ENCODE data around the gene HOTAIR. TPM values are rescaled to one million over a fixed set of nuclear protein-coding genes. Genes with fewer than 3 reads are reported as not detected.

Gene HOTAIR
- total RNA-seq, 1 donor from 2014 or later: not detected

DNA sequence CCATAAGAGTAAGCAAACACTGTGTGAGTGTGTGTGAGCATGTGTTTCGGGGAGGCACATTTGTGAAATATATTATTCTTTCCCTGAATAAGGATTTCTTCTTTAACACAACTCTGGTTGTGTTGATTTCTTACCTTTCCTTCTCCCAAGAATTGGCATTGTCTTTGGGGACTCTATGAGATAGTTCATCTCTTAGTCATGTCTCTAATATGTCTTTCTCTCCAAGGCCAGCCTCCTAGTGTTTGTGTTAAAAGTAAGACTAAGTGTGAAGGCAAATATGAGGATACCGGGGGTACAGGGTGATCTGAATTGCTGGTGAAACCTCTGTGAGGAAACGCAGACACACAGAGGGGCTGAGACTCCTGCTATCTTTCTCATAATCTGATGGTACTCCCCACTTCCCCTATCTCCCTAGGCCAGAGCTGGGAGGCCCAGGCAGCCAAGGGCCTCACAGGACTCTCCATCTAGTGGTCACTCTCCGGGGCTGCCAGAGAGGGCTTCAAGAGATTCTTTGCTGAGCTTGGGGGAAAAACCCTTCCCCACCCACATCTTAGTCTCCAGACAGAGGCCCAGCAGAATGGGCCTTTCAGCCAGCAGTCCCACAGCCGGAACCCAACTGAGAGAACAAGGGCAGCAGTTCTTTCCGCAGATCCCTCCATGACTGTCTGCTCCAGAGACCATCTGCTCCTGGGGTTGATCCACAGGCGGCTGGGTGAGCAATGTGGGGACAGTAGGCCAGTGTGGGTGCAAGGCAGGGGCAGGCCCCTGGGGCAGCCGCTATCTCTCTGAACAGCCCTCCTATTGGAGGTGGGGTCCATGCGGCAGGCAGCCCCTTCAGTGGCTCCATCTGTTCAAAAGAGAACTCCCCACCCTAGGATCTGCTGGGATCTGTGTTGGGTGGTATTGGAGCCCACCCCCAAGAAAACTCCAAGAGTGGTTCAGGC lies 25.8 kb downstream of the HOTAIR start:
- DNase-seq (ENCODE audit: low read depth, low spot score): no peak

- no peak for DNase-seq (ENCODE audit: low read depth, low spot score)
Measured at GRCh38 chr12:53947743-53948142, 27.0 kb downstream of the HOTAIR start.

DNA sequence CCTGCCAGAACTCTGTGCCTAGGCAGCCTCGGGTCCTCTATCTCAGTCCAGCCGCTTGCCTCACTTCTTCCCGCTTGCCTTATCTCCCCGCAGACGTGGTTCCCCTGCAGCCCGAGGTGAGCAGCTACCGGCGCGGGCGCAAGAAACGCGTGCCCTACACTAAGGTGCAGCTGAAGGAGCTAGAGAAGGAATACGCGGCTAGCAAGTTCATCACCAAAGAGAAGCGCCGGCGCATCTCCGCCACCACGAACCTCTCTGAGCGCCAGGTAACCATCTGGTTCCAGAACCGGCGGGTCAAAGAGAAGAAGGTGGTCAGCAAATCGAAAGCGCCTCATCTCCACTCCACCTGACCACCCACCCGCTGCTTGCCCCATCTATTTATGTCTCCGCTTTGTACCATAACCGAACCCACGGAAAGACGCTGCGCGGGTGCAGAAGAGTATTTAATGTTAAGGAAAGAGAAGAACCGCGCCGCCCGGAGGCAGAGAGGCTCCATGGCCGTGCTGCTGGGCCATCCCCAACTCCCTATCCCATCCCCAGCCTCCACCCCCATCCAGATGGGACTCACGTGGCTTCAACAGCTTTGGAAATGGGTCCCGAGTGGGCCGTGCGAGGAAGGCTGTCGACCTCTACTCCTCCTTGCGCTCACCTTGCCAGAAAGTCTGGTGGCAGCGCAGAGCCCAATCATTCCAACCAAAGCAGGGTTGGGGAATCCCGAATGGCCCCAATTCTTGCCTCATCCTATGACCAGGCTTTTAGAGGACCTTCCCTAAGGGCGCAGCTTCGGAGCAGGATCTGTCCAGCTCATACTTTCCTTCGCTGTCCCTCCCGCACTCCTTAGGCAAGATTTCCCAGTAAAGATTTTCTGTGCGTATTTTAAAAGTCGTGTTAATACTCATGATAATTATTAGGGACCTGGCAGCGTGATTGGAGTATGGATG lies 29.6 kb downstream of the HOTAIR start:
- no peak for DNase-seq (ENCODE audit: low read depth, low spot score)

DNA sequence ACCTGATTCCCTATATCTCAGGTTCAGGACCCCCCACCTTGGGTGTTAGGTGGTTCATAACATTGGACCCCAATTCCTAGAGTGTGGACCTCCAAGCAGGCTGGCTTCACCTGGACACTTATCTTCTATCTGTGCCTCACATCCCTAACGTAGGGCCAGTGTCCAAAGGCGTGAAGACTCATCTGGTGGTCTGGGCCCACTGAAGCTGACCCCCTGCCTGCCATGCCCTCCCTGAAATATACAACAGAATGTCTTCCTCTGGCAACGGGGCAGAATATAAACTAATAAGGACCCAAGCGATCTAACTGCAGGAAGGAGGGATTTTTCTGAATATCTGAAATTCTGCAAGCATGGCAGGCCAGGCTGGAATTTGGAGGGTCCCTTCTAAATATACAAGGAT lies 30.5 kb downstream of the HOTAIR start:
- DNase-seq (ENCODE audit: low read depth, low spot score): no peak

GRCh38 chr12:53942467-53942997 lies 32.2 kb downstream of the HOTAIR start:
- no peak for DNase-seq (ENCODE audit: low read depth, low spot score)

- no peak for DNase-seq (ENCODE audit: low read depth, low spot score)
Measured at GRCh38 chr12:53941750-53942149, 33.0 kb downstream of the HOTAIR start.

GRCh38 chr12:53941187-53941586 lies 33.6 kb downstream of the HOTAIR start:
- no peak for DNase-seq (ENCODE audit: low read depth, low spot score)

GRCh38 chr12:53940443-53941014 lies 34.2 kb downstream of the HOTAIR start:
- DNase-seq (ENCODE audit: low read depth, low spot score): no peak

DNA sequence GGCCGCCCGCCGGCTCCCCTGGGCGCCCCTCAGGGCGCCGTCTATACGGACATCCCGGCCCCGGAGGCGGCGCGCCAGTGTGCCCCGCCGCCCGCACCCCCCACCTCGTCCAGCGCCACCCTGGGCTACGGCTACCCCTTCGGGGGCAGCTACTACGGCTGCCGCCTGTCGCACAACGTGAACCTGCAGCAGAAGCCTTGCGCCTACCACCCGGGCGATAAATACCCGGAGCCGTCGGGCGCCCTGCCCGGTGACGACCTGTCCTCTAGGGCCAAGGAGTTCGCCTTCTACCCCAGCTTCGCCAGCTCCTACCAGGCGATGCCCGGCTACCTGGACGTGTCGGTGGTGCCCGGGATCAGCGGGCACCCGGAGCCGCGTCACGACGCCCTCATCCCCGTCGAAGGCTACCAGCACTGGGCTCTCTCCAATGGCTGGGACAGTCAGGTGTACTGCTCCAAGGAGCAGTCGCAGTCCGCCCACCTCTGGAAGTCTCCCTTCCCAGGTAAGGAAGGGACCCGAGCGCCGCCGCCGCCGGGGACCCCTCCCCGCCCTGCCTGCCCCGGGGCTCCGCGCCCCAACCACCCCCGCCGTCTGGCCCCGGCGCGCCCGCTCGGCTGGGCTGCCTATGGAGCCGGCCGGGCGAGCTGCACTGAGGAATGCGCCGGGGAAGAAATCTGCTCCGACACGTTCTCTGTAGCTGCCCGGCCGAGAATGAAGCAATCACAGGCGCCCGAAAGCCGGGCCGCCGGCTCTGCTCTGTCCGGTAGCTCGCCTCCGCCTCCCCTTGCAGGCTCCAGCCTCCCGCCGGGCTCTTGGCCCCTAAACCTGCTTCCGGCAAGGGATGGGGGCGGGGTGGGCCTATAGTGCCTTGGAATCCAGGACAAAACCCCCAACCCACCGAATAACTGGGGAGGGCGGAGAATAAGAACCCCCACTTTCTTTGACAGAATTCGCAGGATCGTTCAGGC lies 35.3 kb downstream of the HOTAIR start:
- no peak for DNase-seq (ENCODE audit: low read depth, low spot score)

DNA sequence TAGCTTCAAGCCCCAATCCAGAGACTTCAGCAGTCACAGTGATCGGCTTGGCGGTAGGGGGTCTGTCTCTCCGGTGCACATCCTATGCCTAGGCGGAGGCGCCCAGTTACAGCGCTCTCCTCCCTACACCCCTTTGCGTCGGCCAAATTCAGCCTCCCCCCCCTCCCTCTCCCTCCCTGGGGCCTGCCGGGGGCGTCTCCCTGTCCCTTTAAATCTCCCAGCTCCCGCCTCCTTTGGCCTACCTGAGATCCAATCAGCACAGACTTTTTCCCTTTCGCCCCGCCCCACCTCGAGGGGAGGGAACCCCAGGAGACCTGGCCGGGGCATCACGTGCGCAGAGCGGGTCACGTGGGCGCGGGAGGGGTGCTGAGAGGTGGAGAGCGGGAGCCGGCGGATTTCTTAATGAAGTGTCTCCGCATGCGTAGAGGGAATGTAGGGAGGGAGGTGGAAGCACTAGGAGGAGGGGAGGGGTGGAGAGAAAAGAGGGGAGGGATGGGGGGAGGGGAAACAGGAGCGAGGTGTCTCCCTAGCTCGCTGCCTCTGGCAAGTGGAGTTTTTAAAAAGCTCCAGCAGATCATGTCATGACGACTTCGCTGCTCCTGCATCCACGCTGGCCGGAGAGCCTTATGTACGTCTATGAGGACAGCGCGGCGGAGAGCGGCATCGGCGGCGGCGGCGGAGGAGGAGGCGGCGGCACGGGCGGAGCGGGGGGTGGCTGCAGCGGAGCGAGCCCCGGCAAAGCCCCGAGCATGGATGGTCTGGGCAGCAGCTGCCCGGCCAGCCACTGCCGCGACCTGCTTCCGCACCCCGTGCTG lies 36.2 kb downstream of the HOTAIR start, which contains the start of gene HOXC13:
Gene HOXC13 (plus strand): TSS at position 506 of the 815 bp plus-strand sequence. CDS start 76 bp downstream, at position 582.
- DNase-seq (ENCODE audit: low read depth, low spot score): no peak

DNA sequence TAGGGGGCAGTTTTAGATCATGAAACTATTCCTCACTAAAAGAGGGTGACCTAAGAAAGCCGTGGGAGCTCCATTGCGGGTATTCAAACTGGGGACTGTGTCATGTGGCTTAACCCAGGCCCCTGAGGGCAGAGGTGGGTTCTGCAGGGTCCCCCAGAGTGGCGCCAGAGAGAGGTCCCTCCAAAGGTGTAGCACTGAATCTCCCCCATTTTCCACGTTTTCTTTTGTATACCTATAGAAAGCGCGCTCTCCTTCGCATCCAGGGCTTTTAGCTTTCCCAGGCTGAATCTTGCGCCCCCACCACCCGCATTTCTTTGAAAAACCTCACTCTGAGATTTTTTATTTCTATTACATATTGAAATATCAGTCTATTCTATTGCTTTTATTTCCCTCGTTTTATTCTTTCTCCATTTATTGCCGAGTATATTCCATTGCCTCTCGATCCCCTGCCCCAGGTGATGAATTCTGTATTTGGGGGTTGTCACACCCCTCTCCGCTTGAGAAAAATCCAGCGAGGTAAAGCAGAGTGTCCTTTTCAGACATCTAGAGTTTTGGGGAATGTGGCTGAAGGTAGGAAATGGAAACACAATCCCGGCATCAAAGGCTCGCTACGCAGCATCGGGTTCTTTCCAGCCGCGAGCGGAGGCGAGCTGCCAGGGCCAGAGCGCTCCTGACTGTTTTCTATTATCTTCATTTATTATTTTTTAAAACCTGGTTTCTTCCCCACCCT lies 37.0 kb downstream of the HOTAIR start:
- DNase-seq (ENCODE audit: low read depth, low spot score): no peak

DNA sequence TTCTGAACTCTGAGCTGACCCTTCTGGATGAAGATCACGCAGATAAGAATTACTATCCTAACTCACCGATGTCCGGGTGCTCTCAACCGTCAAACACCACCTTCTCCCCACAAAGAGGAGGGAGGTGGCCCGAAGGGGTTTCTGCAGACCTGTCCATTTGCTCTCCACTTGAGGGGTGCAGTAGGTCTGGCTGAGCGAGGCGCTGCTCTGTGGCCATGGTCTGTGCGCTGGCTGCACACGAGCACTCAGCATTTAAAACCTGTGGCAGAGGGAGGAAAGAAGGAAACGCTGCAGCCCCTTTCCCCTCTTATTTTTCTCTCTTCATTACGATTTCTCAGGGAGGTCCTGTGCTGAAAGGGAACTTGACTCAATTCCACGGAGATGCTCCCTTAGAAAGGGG lies 37.7 kb downstream of the HOTAIR start:
- no peak for DNase-seq (ENCODE audit: low read depth, low spot score)

- DNase-seq (ENCODE audit: low read depth, low spot score): no peak
Measured at GRCh38 chr12:53935383-53936341, 39.1 kb downstream of the HOTAIR start.

DNA sequence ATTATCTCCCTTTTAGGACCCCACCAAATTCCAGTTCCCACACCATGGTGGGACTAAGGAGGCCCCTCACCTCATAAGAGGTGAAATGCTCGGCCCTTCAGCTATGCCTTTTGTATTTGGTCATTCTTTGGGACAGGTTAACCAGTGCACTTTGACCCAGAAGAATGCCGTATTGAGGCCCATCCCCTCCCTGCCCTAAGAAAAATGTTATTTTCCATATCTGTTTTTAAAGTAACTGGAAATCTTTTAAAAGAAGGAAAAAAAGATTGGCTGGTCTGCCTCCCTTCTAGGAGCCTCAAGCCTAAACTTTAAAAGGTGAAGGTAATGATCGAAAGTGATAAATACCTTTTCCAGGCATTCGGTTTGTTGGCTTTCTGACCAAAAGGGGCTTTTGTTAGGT lies 41.8 kb downstream of the HOTAIR start:
- no peak for DNase-seq (ENCODE audit: low read depth, low spot score)

- no peak for DNase-seq (ENCODE audit: low read depth, low spot score)
Measured at GRCh38 chr12:53931844-53932581, 42.7 kb downstream of the HOTAIR start.

DNA sequence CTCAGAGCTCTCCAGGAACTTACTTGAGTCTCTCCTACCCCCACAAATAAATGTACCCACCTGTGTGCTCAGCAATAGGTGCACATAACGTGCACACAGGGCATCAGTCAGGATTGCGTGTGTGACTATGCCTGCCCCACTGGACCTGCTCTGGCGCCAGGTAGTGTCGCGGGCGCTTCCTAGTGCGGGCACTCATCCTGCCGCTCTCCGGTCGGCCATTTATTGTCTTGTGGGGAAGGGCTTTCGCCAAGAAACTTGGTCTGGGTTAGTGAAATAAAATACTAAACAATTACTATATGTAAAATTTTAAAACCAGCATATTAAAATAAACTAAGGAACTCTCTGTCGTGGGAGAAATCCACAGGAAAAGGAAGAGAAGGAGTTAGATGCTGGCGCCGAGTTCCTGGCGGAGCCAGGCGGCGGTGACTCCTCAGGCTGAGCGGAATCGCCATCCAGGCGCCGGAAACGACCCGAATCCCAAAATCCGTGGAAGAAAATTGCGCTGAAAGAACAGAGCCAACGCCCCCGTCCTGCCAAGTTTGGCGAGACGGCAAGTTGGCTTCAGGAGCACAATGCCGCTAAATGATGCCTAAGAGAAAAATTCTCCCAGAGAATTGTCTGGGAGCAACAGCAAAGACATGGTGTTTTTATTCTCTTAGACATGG lies 44.0 kb downstream of the HOTAIR start:
- no peak for DNase-seq (ENCODE audit: low read depth, low spot score)

Measured in pulmonary artery endothelial cell (primary cell).